HEK293T (cell line): ENCODE results near the gene ABI3.
"Not testable (repeated sequence)": the region's sequence is repeated elsewhere in the genome, so short reads cannot be mapped to it uniquely, and the experiment has no call there.

Source experiments
- CTCF ChIA-PET: fragments of 350-600 bp; formaldehyde crosslinking; extraction: SDS; loops from one replicate; lab custom pipeline; 2021; ENCODE audit warnings: antibody characterized with exemption, inconsistent platforms; lab: Yijun Ruan, JAX
- POLR2A ChIA-PET: fragments of 350-600 bp; formaldehyde crosslinking; extraction: SDS; loops from one replicate; lab custom pipeline; 2020; ENCODE audit warnings: antibody characterized with exemption, inconsistent platforms; lab: Yijun Ruan, JAX
- DNase-seq: peaks from one replicate; pipeline ENCODE4 v3.0.0; 2012; ENCODE audit warnings: mixed read lengths; ENCODE audit errors: extremely low spot score
- ARNT ChIP-seq: fragments of 450-650 bp; IDR thresholded peaks from 2 replicates; pipeline ENCODE4 v1.6.1; 2017; ENCODE audit warnings: mild to moderate bottlenecking
- BHLHE40 ChIP-seq: fragments of 450-650 bp; IDR thresholded peaks from 2 replicates; pipeline ENCODE4 v1.6.1; 2016; ENCODE audit warnings: mild to moderate bottlenecking, moderate library complexity, borderline replicate concordance
- CTBP1 ChIP-seq: fragments of 450-650 bp; IDR thresholded peaks from 2 replicates; pipeline ENCODE4 v1.6.1; 2016; ENCODE audit warnings: borderline replicate concordance
- ELF4 ChIP-seq: fragments of 450-650 bp; IDR thresholded peaks from 2 replicates; pipeline ENCODE4 v1.6.1; 2017; ENCODE audit warnings: antibody characterized with exemption
- FOXA1 ChIP-seq: fragments of 450-650 bp; IDR thresholded peaks from 2 replicates; pipeline ENCODE4 v1.6.1; 2016; ENCODE audit warnings: mild to moderate bottlenecking
- FOXK2 ChIP-seq: fragments of 450-650 bp; IDR thresholded peaks from 2 replicates; pipeline ENCODE4 v1.6.1; 2016; ENCODE audit warnings: mild to moderate bottlenecking
- FOXM1 ChIP-seq: fragments of 450-650 bp; IDR thresholded peaks from 2 replicates; pipeline ENCODE4 v1.6.1; 2017; ENCODE audit warnings: mild to moderate bottlenecking, borderline replicate concordance
- HDGF ChIP-seq: fragments of 450-650 bp; IDR thresholded peaks from 2 replicates; pipeline ENCODE4 v1.6.1; 2017; ENCODE audit warnings: antibody characterized with exemption, borderline replicate concordance
- L3MBTL2 ChIP-seq: fragments of 450-650 bp; conservative IDR thresholded peaks from 2 replicates; pipeline ENCODE4 v1.6.1; 2016; ENCODE audit warnings: mild to moderate bottlenecking
- LEF1 ChIP-seq: fragments of 450-650 bp; IDR thresholded peaks from 2 replicates; pipeline ENCODE4 v1.6.1; 2017; ENCODE audit warnings: mild to moderate bottlenecking, borderline replicate concordance
- NFRKB ChIP-seq: fragments of 450-650 bp; IDR thresholded peaks from 2 replicates; pipeline ENCODE4 v1.6.1; 2016; ENCODE audit warnings: mild to moderate bottlenecking, moderate library complexity
- SP1 ChIP-seq: fragments of 450-650 bp; IDR thresholded peaks from 2 replicates; pipeline ENCODE4 v1.6.1; 2017
- SUZ12 ChIP-seq: fragments of 450-650 bp; IDR thresholded peaks from 2 replicates; pipeline ENCODE4 v1.6.1; 2016; ENCODE audit warnings: mild to moderate bottlenecking
- TARDBP ChIP-seq: fragments of 450-650 bp; IDR thresholded peaks from 2 replicates; pipeline ENCODE4 v1.6.1; 2016
- ZNF384 ChIP-seq: fragments of 450-650 bp; IDR thresholded peaks from 2 replicates; pipeline ENCODE4 v1.6.1; 2016
- TF ChIP-seq, protein P1 (sequence below): fragments of 450-650 bp; IDR thresholded peaks from 2 replicates; pipeline ENCODE4 v1.6.1; 2016

Gene ABI3

DNA sequence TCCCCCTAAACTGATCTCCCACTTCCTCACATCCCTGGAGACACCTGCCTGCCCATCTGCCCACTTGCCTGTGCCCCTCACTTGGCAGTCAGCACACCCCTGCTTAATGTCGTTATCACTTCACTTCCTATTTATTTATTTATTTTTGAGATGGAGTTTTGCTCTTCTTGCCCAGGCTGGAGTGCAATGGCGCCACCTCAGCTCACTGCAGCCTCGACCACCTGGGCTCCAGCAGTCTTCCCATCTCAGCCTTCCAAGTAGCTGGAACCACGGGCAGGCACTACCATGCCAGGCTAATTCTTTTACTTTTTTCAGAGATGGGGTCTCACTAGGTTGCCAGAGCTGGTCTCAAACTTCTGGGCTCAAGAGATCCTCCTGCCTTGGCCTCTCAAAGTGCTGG is 43.6 kb downstream of the ABI3 start:
- no peak for DNase-seq
- TF ChIP-seq ZNF384 (no peak), FOXK2 (no peak), ARNT (no peak), SP1 (no peak), CTBP1 (no peak), LEF1 (no peak), ELF4 (no peak), HDGF (no peak), NFRKB (no peak), L3MBTL2 (no peak), FOXM1 (no peak), BHLHE40 (no peak)
- ChIA-PET POLR2A (interaction anchor here (0.6 kb wide), 1 partner anchor 148 kb away, joined by 3 read pairs; no protein-coding TSS in a partner anchor), CTCF (interaction anchor here (0.6 to 1.7 kb wide), 6 partner anchors 22 to 395 kb away, joined by 3 to 5 read pairs (median 4); no protein-coding TSS in a partner anchor)

DNA sequence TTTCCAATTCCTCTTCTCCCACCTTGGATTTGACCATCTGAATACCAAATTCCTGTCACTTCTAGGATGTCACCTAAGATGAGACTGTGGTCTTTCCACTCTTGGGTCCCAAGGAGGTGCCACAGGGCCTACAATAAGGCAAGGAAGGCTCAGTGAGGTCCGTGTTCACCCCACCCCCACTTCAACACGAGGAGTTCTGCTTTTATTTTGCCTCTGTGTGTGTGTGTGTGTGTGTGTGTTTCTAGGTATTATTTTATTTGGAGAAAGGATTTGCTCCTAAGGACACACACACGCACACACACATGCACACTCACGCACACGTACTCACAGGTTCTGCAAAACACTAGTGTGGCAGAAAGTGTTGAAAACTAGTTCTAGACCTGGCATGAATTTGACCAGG is 44.6 kb downstream of the ABI3 start:
- TF ChIP-seq, protein P1, sequence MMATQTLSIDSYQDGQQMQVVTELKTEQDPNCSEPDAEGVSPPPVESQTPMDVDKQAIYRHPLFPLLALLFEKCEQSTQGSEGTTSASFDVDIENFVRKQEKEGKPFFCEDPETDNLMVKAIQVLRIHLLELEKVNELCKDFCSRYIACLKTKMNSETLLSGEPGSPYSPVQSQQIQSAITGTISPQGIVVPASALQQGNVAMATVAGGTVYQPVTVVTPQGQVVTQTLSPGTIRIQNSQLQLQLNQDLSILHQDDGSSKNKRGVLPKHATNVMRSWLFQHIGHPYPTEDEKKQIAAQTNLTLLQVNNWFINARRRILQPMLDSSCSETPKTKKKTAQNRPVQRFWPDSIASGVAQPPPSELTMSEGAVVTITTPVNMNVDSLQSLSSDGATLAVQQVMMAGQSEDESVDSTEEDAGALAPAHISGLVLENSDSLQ = no peak
- no peak for TF ChIP-seq BHLHE40
- no peak for TF ChIP-seq LEF1
- TF ChIP-seq L3MBTL2 = no peak
- TF ChIP-seq FOXA1 = no peak
- no peak for TF ChIP-seq FOXM1
- TF ChIP-seq ARNT = no peak
- TF ChIP-seq CTBP1 = no peak
- no peak for TF ChIP-seq FOXK2
- TF ChIP-seq ZNF384 = no peak
- CTCF ChIA-PET = no interaction called here
- DNase-seq = no peak
- POLR2A ChIA-PET = no interaction called here

DNA sequence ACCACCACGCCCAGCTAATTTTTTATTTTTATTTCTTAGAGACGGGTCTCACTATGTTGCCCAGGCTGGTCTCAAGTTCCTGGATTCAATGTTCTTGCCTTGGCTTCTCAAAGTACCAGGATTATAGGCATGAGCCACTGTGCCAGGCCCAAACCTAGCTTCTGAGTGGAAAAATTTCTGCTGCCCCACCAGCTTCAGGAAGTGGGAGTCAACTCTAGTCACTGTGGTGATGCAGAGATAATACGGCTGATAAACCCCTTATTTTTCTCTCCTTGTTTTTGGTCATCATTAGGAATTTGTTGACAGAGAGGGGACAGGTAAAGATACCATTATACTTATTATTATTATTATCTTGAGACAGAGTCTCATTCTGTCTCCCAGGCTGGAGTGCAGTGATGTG is 47.9 kb downstream of the ABI3 start:
- TF ChIP-seq HDGF = no peak
- TF ChIP-seq LEF1 = no peak
- no peak for TF ChIP-seq CTBP1
- TF ChIP-seq, protein P1 = no peak
- TF ChIP-seq ARNT = no peak
- no peak for TF ChIP-seq L3MBTL2
- no peak for TF ChIP-seq SP1
- TF ChIP-seq TARDBP = no peak
- TF ChIP-seq FOXA1 = no peak
- no peak for TF ChIP-seq FOXM1
- ChIA-PET POLR2A (no interaction called here), CTCF (interaction anchor here (0.6 to 1.1 kb wide), 2 partner anchors 32 to 146 kb away, joined by 3 read pairs; no protein-coding TSS in a partner anchor)
- no peak for DNase-seq

DNA sequence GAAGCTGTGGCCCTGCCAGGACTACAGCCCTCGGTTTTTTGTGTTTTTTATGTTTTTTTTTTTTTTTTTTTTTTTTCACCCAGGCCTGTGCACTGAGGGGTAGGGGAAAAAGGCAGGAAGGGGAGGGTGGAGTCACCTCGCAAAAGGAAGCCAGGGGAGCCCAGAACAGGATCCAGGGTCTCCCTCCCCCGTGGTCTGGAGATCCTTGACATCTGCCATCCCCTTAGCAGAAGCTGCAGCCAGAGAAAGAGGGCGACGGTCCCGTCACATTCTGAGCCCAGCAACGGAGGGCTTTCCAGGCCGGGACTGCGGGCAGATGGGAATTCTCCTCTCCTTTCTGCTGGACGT is 49.1 kb downstream of the ABI3 start:
- POLR2A ChIA-PET = interaction anchor here (0.7 to 2.0 kb wide), 5 partner anchors 13 to 68 kb away, joined by 3 to 9 read pairs (median 5); partner anchors contain the start of gene PHOSPHO1
- TF ChIP-seq CTBP1 (no peak), SUZ12 (no peak), ELF4 (no peak), LEF1 (no peak), L3MBTL2 (no peak), ARNT (no peak), SP1 (no peak), ZNF384 (no peak), BHLHE40 (no peak), FOXK2 (no peak), FOXA1 (no peak)
- TF ChIP-seq, protein P1 = no peak
- no peak for DNase-seq
- CTCF ChIA-PET = interaction anchor here (0.6 to 0.8 kb wide), 2 partner anchors 231 to 1001 kb away, joined by 3 to 5 read pairs; no protein-coding TSS in a partner anchor

DNA sequence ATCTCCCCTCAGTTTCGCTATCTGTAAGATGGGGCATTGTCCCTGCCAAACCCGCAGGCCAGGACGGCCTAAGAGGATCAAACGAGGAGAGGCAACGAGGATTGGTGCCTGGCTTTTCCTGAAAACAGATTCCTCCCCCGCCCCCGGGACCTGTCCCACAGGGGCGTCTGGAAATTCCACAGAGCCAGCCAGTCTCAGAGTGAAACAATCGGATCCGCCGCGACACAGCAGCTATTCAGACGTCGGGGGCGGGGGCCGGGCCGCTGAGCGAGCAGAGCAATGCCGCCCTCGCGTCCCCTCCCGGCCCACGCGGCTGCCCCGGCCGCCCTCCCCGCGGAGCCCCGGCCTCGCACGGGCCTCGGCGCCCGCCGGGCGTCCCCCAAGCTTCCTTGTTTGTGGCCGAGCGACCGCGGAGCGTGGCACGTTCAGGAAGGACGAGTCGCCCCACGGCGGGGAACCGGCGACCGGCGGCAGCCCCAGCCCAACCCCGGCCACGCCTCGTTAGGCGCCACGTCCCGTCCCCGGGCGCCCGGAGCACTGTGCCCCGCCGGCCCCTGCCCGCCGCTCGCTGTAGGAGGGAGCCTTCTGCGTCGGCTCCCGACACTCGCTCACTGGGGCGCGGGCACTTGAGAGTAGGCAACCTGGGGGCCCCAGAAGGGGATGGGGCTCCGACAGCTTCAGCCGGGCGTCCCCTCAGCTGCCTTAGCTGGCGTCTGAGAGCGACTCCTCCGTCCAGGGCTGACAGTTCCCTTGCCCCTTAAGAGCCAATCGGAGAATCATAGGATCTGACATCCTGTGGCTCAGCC is 49.7 kb downstream of the ABI3 start:
- ChIA-PET CTCF (interaction anchor here (0.8 to 1.0 kb wide), 2 partner anchors 32 to 231 kb away, joined by 3 to 5 read pairs; no protein-coding TSS in a partner anchor), POLR2A (interaction anchor here (0.7 to 2.0 kb wide), 9 partner anchors 8 to 68 kb away, joined by 3 to 9 read pairs (median 4); partner anchors contain the start of gene PHOSPHO1)
- TF ChIP-seq SP1 (no peak), ELF4 (no peak), FOXA1 (no peak), LEF1 (no peak), FOXK2 (no peak), L3MBTL2 (0 out of 2 replicates have a peak, but pooled peaks have one; percentile 5), HDGF (no peak), CTBP1 (no peak)
- DNase-seq = peak; percentile 67

DNA sequence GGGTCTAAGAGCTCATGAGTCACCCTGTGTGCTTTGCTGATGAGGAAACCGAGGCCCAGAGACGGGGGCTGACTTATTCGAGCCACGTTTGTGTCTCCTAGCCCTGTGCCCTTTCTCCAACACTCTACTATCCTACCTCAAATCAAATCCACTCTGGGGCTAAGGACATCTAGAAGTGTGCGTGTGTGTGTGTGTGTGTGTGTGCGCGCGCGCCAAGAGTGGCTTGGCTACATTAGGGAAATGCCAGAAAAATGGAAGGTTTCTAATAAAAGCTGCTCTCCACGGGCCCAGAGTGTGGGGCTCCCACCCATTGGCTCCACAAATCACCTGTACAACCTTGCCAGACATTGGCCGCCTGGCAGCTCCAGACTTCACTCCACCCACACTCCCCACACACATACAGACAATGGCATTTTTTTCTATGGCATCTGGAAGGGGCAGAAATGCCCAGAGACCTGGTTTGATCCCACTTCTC is 50.3 kb downstream of the ABI3 start:
- ChIA-PET CTCF (interaction anchor here (1.0 kb wide), 1 partner anchor 33 kb away, joined by 5 read pairs; no protein-coding TSS in a partner anchor), POLR2A (interaction anchor here (0.7 to 2.0 kb wide), 7 partner anchors 8 to 69 kb away, joined by 3 to 9 read pairs (median 5); partner anchors contain the start of gene PHOSPHO1)
- TF ChIP-seq FOXM1 = no peak
- no peak for TF ChIP-seq L3MBTL2
- no peak for TF ChIP-seq HDGF
- no peak for DNase-seq

DNA sequence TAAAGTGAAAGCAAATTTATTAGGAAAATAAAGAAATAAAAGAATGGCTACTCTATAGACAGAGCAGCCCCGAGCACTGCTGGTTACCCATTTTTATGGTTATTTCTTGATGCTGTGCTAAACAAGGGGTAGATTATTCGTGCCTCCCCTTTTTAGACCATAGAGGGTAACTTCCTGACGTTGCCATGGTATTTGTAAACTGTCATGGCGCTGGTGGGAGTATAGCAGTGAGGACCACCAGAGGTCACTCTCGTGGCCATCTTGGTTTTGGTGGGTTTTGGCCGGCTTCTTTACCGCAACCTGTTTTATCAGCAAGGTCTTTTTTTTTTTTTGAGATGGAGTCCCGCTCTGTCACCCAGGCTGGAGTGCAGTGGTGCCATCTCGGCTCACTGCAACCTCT is 51.0 kb downstream of the ABI3 start:
- DNase-seq, CTCF ChIA-PET: not testable (repeated sequence)
- POLR2A ChIA-PET = interaction anchor here (1.3 to 2.0 kb wide), 3 partner anchors 13 to 70 kb away, joined by 3 to 9 read pairs (median 6); no protein-coding TSS in a partner anchor
